Measurements from ENCODE around the gene HACD3. TPM values are rescaled to one million over a fixed set of nuclear protein-coding genes. Genes with fewer than 3 reads are reported as not detected.
A peak's percentile ranks its signal among the peaks of the same experiment; 100 is the strongest.

HACD3 gene
- total RNA-seq (2014; rRNA removed; shearing (Covaris generic)) (89.7 and 104 TPM in 2 replicates), polyA plus RNA-seq (2016; fragmentation: Nextera tagmentation; extraction: Ambion mirVana) (119 and 135 TPM in 2 replicates)

DNA sequence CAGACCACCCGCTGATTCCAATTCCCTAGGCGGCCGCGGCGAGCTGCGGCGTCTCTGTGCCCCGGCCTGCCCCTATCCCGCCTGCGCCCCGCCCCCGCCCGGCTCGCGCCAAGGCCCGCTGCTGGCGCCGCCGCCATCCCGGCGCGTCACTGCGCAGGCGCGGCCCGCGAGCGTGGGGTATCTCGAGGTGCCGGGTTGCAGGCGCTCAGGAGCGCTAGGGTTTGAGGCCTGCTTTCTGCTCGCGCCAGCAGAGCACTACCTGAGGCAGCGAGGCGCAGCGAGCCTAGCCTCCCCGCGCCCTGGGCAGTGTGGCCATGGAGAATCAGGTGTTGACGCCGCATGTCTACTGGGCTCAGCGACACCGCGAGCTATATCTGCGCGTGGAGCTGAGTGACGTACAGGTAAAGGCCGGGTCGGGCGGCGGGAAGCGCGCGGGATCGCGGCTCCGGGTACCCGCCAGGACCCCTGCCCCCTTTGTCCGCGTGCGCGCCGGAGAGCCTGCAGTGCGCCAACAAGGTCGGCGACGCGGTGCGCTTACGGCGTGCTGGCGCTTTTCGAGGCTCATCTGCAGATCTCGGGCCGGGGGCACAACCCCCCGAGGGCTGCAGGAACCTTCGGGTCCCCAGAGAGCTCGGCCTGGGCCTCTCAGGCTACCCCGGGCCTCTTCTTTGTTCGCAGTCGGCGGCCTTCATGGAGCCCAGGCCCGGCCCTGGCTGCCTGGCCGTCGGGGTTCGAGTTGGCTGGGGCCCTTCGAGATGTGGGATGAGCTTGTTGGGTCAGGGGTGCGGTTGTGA lies at the start of gene HACD3:
HACD3 (plus strand) TSS at position 146 of the 794 bp plus-strand sequence; CDS start at position 315, 169 bp downstream.
- peak within 1 kb of the TSS; percentile 16; the same call in 1 of the 2 replicates for H3K27ac ChIP-seq
- H2AFZ ChIP-seq = peak within 1 kb of the TSS; percentile 98
- peak; percentile 86 for DNase-seq
- H3K4me3 ChIP-seq = peak within 1 kb of the TSS; percentile 77
- 1% methylated on average over 49 to 83 of the region's 88 CpGs for WGBS, 2 experiments (ENCODE audit: low coverage in 1 of 2, low lambda C conversion rate in 2 of 2, missing lambda C conversion rate in 2 of 2)
- peaks cover 5% of the 10 kb centered on the region; the same call in 1 of the 2 replicates for H4K20me1 ChIP-seq (ENCODE audit: insufficient read depth)
- H3K9ac ChIP-seq = peak within 1 kb of the TSS; percentile 78
- peaks cover 5% of the 10 kb centered on the region for H3F3A ChIP-seq (ENCODE audit: insufficient read depth)
- TF ChIP-seq EZH2 (IDR thresholded peaks at IDR 0.05; ENCODE audit: insufficient read depth, poor library complexity, severe bottlenecking) (no peak), EZH2phosphoT487 (IDR thresholded peaks at IDR 0.05; ENCODE audit: insufficient read depth, low read depth) (no peak)
- no peaks in the 10 kb centered on the region for H3K27me3 ChIP-seq (replicated peaks; ENCODE audit: insufficient read depth)
- no peaks in the 10 kb centered on the region for H3K36me3 ChIP-seq (ENCODE audit: low read depth)
- H3K9me3 ChIP-seq (ENCODE audit: low read depth) = no peaks in the 10 kb centered on the region
- peak within 1 kb of the TSS; percentile 68 for H3K4me2 ChIP-seq (ENCODE audit: unreplicated experiment)
- no peaks in the 10 kb centered on the region for H3K9me2 ChIP-seq (ENCODE audit: insufficient read depth)
- H3K79me2 ChIP-seq (ENCODE audit: insufficient read depth) = peaks cover 57% of the 10 kb centered on the region
- in situ Hi-C loops (cut with MboI) = no loop called here
- H3K4me1 ChIP-seq (ENCODE audit: insufficient read depth) = peaks cover 27% of the 10 kb centered on the region

GRCh38 chr15:65484876-65485275 lies 45.4 kb upstream of the HACD3 start:
- TF ChIP-seq EZH2phosphoT487 (IDR thresholded peaks at IDR 0.05; ENCODE audit: insufficient read depth, low read depth) = no peak
- no peak for TF ChIP-seq EZH2 (IDR thresholded peaks at IDR 0.05; ENCODE audit: insufficient read depth, poor library complexity, severe bottlenecking)
- Histone ChIP-seq H3K27ac (no peak overlapping the region), H3K9me2 (ENCODE audit: insufficient read depth) (no peaks in the 10 kb centered on the region), H3K4me3 (no peak overlapping the region), H3K4me1 (ENCODE audit: insufficient read depth) (no peaks in the 10 kb centered on the region), H3K79me2 (ENCODE audit: insufficient read depth) (no peaks in the 10 kb centered on the region), H4K20me1 (ENCODE audit: insufficient read depth) (no peaks in the 10 kb centered on the region; the same call in 1 of the 2 replicates), H3K27me3 (replicated peaks; ENCODE audit: insufficient read depth) (no peaks in the 10 kb centered on the region), H3K9me3 (ENCODE audit: low read depth) (no peaks in the 10 kb centered on the region), H3F3A (ENCODE audit: insufficient read depth) (no peaks in the 10 kb centered on the region), H3K36me3 (ENCODE audit: low read depth) (peaks cover 36% of the 10 kb centered on the region), H3K4me2 (ENCODE audit: unreplicated experiment) (no peak overlapping the region), H2AFZ (no peak overlapping the region), H3K9ac (no peak overlapping the region)
- DNase-seq = no peak
- in situ Hi-C loops (cut with MboI) = no loop called here
- WGBS, 2 experiments (ENCODE audit: low coverage in 1 of 2, low lambda C conversion rate in 2 of 2, missing lambda C conversion rate in 2 of 2) = 98 to 100% methylated on average over 4 of the region's 4 CpGs

DNA sequence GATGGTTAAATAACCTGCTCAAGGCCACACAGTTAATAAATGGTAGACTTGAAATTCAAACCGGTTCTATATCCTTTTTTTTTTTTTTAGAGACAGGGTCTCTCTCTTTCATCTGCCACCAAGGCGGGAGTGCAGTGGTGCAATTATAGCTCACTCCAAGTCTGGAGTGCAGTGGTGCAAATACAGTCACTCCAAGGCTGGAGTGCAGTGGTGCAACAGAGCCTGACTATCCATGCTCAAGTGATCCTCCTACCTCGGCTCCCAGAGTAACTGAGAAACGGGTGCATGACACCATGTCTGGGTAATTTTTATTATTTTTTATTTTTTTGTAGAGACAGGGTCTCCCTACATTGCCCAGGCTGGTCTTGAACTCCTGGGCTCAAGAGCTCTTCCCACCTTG lies 36.2 kb upstream of the HACD3 start:
- WGBS, 2 experiments (ENCODE audit: low coverage in 1 of 2, low lambda C conversion rate in 2 of 2, missing lambda C conversion rate in 2 of 2) = 82 to 87% methylated on average over 4 of the region's 4 CpGs

DNA sequence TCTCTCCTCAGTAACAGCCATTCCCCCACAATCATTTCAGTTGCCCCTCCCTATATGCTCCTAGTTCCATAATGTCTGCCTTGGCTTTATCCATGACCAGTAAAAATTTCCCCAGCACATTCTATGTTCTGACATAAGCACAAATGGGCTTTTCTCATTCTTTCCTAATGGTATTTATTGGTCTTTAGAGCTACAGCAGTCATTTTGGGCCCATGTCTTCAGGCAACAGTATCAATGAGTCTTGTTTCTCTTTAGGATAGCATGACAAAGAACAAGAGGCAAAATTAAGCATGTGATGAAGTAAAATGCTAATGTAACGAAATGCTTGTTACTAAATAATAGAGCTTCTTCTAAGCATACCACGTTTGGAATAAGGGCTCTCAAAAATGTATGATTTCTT lies 20.9 kb upstream of the HACD3 start:
- no peak overlapping the region for H3K9ac ChIP-seq
- no peak overlapping the region for H3K4me2 ChIP-seq (ENCODE audit: unreplicated experiment)
- 92 to 96% methylated on average over 2 of the region's 2 CpGs for WGBS, 2 experiments (ENCODE audit: low coverage in 1 of 2, low lambda C conversion rate in 2 of 2, missing lambda C conversion rate in 2 of 2)
- H3K27me3 ChIP-seq (replicated peaks; ENCODE audit: insufficient read depth) = no peaks in the 10 kb centered on the region
- H3K9me2 ChIP-seq (ENCODE audit: insufficient read depth) = no peaks in the 10 kb centered on the region
- H3K4me3 ChIP-seq = no peak overlapping the region
- peaks cover 11% of the 10 kb centered on the region for H3K4me1 ChIP-seq (ENCODE audit: insufficient read depth)
- H3K9me3 ChIP-seq (ENCODE audit: low read depth) = no peaks in the 10 kb centered on the region
- in situ Hi-C loops (cut with MboI) = no loop called here
- H4K20me1 ChIP-seq (ENCODE audit: insufficient read depth) = no peaks in the 10 kb centered on the region
- no peak for DNase-seq
- TF ChIP-seq EZH2phosphoT487 (IDR thresholded peaks at IDR 0.05; ENCODE audit: insufficient read depth, low read depth) = no peak
- peaks cover 20% of the 10 kb centered on the region; the same call in 1 of the 2 replicates for H3F3A ChIP-seq (ENCODE audit: insufficient read depth)
- peaks cover 76% of the 10 kb centered on the region for H3K79me2 ChIP-seq (ENCODE audit: insufficient read depth)
- no peak overlapping the region for H3K27ac ChIP-seq
- H3K36me3 ChIP-seq (ENCODE audit: low read depth) = peaks cover 26% of the 10 kb centered on the region; the same call in 1 of the 2 replicates
- H2AFZ ChIP-seq = no peak overlapping the region

More for the DNA sequence above, 36.2 kb upstream of the HACD3 start:
- Histone ChIP-seq H3K9ac (no peak overlapping the region), H3K27me3 (replicated peaks; ENCODE audit: insufficient read depth) (no peaks in the 10 kb centered on the region), H3K36me3 (ENCODE audit: low read depth) (peaks cover 37% of the 10 kb centered on the region; the same call in 1 of the 2 replicates), H3K9me3 (ENCODE audit: low read depth) (no peaks in the 10 kb centered on the region), H3K79me2 (ENCODE audit: insufficient read depth) (peaks cover 59% of the 10 kb centered on the region), H3F3A (ENCODE audit: insufficient read depth) (no peaks in the 10 kb centered on the region), H3K27ac (no peak overlapping the region), H4K20me1 (ENCODE audit: insufficient read depth) (no peaks in the 10 kb centered on the region), H3K4me3 (no peak overlapping the region), H2AFZ (no peak overlapping the region), H3K4me2 (ENCODE audit: unreplicated experiment) (no peak overlapping the region), H3K4me1 (ENCODE audit: insufficient read depth) (no peaks in the 10 kb centered on the region), H3K9me2 (ENCODE audit: insufficient read depth) (no peaks in the 10 kb centered on the region)
- DNase-seq = no peak
- in situ Hi-C loops (cut with MboI) = no loop called here
- TF ChIP-seq EZH2phosphoT487 (IDR thresholded peaks at IDR 0.05; ENCODE audit: insufficient read depth, low read depth) = no peak
- TF ChIP-seq EZH2 (IDR thresholded peaks at IDR 0.05; ENCODE audit: insufficient read depth, poor library complexity, severe bottlenecking) = no peak
